Osteocyte (in vitro differentiated cells): Measurements from ENCODE around the gene FOXN4. TPM values are rescaled to one million over a fixed set of nuclear protein-coding genes. Genes with fewer than 3 reads are reported as not detected.

Experiments used
- DNase-seq: peaks from one replicate; pipeline ENCODE4 v3.0.0; 2021; ENCODE audit warnings: mixed read lengths; ENCODE audit not compliant: unreplicated experiment; ENCODE audit errors: extremely low spot score
- H3K27ac Mint-ChIP-seq: one replicate; pipeline ENCODE4 v1.8.0; 2021; ENCODE audit warnings: mild to moderate bottlenecking, mixed read lengths; ENCODE audit not compliant: unreplicated experiment
- H3K27me3 Mint-ChIP-seq: one replicate; pipeline ENCODE4 v1.8.0; 2021; ENCODE audit warnings: mixed read lengths; ENCODE audit not compliant: unreplicated experiment
- H3K36me3 Mint-ChIP-seq: one replicate; pipeline ENCODE4 v1.8.0; 2021; ENCODE audit warnings: mixed read lengths; ENCODE audit not compliant: unreplicated experiment
- H3K4me1 Mint-ChIP-seq: one replicate; pipeline ENCODE4 v1.8.0; 2021; ENCODE audit warnings: mixed read lengths; ENCODE audit not compliant: unreplicated experiment
- H3K4me3 Mint-ChIP-seq: one replicate; pipeline ENCODE4 v1.8.0; 2021; ENCODE audit warnings: mild to moderate bottlenecking, moderate library complexity, mixed read lengths; ENCODE audit not compliant: unreplicated experiment
- H3K9me3 Mint-ChIP-seq: one replicate; pipeline ENCODE4 v1.8.0; 2021; ENCODE audit warnings: mixed read lengths; ENCODE audit not compliant: unreplicated experiment
- total RNA-seq: library from RNA; stranded (reverse); gene quantifications from 2 replicates; pipeline ENCODE4 v1.2.1, GENCODE V29; 2021
- TF ChIP-seq, protein P1 (sequence below): fragments of 200-600 bp; sonication (generic); IDR thresholded peaks from 2 replicates; pipeline ENCODE4 v1.5.0; 2021; ENCODE audit warnings: antibody characterized with exemption, mild to moderate bottlenecking, moderate library complexity

The FOXN4 gene
- total RNA-seq, 1 donor from 2014 or later: not detected

DNA sequence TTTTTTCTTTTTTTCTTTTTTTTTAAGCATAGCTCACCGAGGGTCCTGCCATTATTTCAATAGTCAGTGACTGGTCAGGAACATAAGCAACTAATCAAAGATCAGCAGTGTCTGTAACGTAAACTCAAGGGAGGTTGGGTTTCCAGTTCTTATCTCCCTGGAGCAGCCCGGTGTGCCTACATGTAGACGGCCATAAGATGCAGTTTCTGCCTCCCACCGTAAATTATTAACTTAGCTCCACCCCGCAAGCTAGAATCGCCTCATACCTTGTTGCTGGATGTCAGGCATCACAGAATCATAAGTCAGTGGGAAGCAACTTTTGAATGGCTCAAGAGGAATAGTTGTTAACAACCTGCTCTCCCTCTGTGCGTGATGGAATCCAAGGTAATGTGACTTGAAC, 38.5 kb upstream of the FOXN4 start, which contains the start of gene MYO1H:
TSS of gene MYO1H (plus strand) at position 312 of the 400 bp plus-strand sequence. CDS start at position 373, 61 bp downstream.
- no peak for DNase-seq
- H3K36me3 Mint-ChIP-seq: no peaks in the 10 kb centered on the region
- no peaks in the 10 kb centered on the region for H3K9me3 Mint-ChIP-seq
- H3K27ac Mint-ChIP-seq: no peak within 1 kb of the TSS
- peaks cover 50% of the 10 kb centered on the region for H3K27me3 Mint-ChIP-seq
- no peaks in the 10 kb centered on the region for H3K4me1 Mint-ChIP-seq
- TF ChIP-seq, protein P1, sequence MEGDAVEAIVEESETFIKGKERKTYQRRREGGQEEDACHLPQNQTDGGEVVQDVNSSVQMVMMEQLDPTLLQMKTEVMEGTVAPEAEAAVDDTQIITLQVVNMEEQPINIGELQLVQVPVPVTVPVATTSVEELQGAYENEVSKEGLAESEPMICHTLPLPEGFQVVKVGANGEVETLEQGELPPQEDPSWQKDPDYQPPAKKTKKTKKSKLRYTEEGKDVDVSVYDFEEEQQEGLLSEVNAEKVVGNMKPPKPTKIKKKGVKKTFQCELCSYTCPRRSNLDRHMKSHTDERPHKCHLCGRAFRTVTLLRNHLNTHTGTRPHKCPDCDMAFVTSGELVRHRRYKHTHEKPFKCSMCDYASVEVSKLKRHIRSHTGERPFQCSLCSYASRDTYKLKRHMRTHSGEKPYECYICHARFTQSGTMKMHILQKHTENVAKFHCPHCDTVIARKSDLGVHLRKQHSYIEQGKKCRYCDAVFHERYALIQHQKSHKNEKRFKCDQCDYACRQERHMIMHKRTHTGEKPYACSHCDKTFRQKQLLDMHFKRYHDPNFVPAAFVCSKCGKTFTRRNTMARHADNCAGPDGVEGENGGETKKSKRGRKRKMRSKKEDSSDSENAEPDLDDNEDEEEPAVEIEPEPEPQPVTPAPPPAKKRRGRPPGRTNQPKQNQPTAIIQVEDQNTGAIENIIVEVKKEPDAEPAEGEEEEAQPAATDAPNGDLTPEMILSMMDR: no peak
- no peak within 1 kb of the TSS for H3K4me3 Mint-ChIP-seq

DNA sequence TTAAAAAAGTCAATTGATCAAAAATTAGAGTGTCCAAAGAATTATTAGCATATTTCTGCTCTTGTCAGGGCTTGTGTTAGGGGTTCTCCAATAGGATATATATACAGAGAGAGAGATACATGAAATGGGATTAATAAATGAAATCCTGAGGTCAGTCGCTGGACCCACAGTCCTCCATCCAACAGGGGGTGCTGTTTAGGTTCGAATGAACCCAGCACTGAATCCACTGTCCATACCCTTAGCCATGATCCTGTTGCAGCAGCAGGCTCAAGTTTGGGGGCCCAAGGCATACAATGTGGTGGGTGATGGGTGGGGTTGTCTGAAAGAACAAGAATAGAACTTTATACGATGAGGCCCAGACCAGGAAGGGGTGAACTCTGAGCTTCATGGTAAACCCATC, 37.8 kb upstream of the FOXN4 start:
- Mint-ChIP-seq H3K36me3 (no peaks in the 10 kb centered on the region), H3K27me3 (peaks cover 44% of the 10 kb centered on the region), H3K27ac (no peak overlapping the region), H3K4me1 (no peaks in the 10 kb centered on the region), H3K4me3 (no peak overlapping the region), H3K9me3 (no peaks in the 10 kb centered on the region)
- TF ChIP-seq, protein P1: no peak
- no peak for DNase-seq

DNA sequence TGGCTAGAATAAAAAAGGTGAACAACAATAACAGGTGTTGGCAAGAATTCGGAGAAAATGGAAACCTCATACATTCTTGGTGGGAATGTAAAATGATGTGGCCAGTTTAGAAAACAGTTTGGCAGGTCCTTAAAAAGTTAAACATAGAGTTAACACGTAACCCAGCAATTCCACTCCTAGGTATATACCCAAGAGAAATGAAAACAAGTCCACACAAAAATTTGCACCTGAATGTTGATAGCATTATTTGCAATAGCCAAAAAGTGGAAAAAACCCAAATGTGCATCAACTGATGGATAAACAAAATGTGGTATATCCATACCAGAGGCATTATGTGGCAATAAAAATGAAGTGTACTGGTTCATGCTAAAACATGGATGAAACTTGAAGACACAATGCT, 36.3 kb upstream of the FOXN4 start:
- H3K4me3 Mint-ChIP-seq: no peak overlapping the region
- no peak overlapping the region for H3K27ac Mint-ChIP-seq
- DNase-seq: no peak
- H3K27me3 Mint-ChIP-seq: peaks cover 42% of the 10 kb centered on the region
- no peaks in the 10 kb centered on the region for H3K9me3 Mint-ChIP-seq
- TF ChIP-seq, protein P1: no peak
- no peaks in the 10 kb centered on the region for H3K36me3 Mint-ChIP-seq
- no peaks in the 10 kb centered on the region for H3K4me1 Mint-ChIP-seq

DNA sequence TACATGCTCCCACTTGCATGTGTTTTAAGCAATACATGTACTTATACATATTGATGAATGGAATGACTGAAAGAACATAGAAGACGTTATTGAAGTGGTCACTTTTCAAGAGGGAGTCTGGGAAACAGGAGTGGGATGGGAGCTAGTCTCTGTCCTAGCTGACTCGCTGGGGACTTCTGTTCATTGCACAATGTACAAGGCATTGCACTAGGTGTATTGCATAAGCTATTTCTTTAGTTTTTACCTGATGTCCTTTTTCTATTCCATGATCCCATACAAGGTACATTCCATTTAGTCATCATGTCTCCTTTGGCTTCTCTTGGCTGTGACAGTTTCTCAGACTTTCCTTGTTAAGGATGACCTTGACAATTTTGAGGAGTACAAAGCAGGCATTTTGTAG, 34.6 kb upstream of the FOXN4 start:
- no peaks in the 10 kb centered on the region for H3K9me3 Mint-ChIP-seq
- peaks cover 46% of the 10 kb centered on the region for H3K27me3 Mint-ChIP-seq
- no peak overlapping the region for H3K27ac Mint-ChIP-seq
- TF ChIP-seq, protein P1: no peak
- no peaks in the 10 kb centered on the region for H3K4me1 Mint-ChIP-seq
- no peak overlapping the region for H3K4me3 Mint-ChIP-seq
- no peak for DNase-seq
- no peaks in the 10 kb centered on the region for H3K36me3 Mint-ChIP-seq

DNA sequence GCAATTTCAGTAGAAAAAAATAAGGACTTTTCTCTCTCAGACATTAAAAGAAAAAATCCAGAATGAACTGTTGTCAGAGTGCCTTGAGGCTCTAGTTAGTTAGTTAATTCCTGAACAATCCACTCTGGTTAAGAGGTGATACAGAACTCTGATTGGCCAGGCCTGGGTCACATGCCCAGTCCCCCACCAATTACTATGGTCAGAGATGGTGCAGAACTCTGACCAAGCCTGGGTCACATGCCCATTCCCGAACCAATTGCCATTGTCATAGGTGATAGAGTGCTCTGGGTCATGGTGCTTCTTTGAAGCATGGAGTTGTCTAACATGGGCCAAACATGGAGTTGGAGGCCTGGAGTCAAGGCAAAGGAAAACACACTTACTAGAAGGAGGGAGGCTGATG, 27.5 kb upstream of the FOXN4 start:
- no peaks in the 10 kb centered on the region for H3K9me3 Mint-ChIP-seq
- H3K36me3 Mint-ChIP-seq: no peaks in the 10 kb centered on the region
- DNase-seq: no peak
- no peak overlapping the region for H3K4me3 Mint-ChIP-seq
- peaks cover 35% of the 10 kb centered on the region for H3K27me3 Mint-ChIP-seq
- H3K27ac Mint-ChIP-seq: no peak overlapping the region
- H3K4me1 Mint-ChIP-seq: no peaks in the 10 kb centered on the region
- TF ChIP-seq, protein P1: no peak
